Memory B cell (primary cell): Measurements from ENCODE around the gene MALT1.

ENCODE experiments used
- ATAC-seq: fragments of 150-1000 bp; cut with Tn5 transposase; 2 replicates; pipeline ENCODE4 v1.10.0; 2021; ENCODE audit warnings: low read depth, mild to moderate bottlenecking, moderate library complexity
- DNase-seq, 2 donors: peaks; one replicate each; pipeline ENCODE4 v3.0.0; 2022; ENCODE audit warnings: low spot score in 2 of 2
- H3K27ac Mint-ChIP-seq: one replicate; pipeline ENCODE4 v1.8.0; 2022; ENCODE audit warnings: mild to moderate bottlenecking, moderate library complexity, mixed read lengths
- H3K27me3 Mint-ChIP-seq: one replicate; pipeline ENCODE4 v1.8.0; 2022; ENCODE audit warnings: mixed read lengths
- H3K36me3 Mint-ChIP-seq: one replicate; pipeline ENCODE4 v1.8.0; 2022; ENCODE audit warnings: mild to moderate bottlenecking, mixed read lengths
- H3K4me1 Mint-ChIP-seq: one replicate; pipeline ENCODE4 v1.8.0; 2022; ENCODE audit warnings: mixed read lengths
- H3K4me3 Mint-ChIP-seq: one replicate; pipeline ENCODE4 v1.8.0; 2022; ENCODE audit warnings: mild to moderate bottlenecking, moderate library complexity, mixed read lengths
- H3K9me3 Mint-ChIP-seq: one replicate; pipeline ENCODE4 v1.8.0; 2022; ENCODE audit warnings: mixed read lengths

Gene MALT1, protein sequence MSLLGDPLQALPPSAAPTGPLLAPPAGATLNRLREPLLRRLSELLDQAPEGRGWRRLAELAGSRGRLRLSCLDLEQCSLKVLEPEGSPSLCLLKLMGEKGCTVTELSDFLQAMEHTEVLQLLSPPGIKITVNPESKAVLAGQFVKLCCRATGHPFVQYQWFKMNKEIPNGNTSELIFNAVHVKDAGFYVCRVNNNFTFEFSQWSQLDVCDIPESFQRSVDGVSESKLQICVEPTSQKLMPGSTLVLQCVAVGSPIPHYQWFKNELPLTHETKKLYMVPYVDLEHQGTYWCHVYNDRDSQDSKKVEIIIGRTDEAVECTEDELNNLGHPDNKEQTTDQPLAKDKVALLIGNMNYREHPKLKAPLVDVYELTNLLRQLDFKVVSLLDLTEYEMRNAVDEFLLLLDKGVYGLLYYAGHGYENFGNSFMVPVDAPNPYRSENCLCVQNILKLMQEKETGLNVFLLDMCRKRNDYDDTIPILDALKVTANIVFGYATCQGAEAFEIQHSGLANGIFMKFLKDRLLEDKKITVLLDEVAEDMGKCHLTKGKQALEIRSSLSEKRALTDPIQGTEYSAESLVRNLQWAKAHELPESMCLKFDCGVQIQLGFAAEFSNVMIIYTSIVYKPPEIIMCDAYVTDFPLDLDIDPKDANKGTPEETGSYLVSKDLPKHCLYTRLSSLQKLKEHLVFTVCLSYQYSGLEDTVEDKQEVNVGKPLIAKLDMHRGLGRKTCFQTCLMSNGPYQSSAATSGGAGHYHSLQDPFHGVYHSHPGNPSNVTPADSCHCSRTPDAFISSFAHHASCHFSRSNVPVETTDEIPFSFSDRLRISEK

DNA sequence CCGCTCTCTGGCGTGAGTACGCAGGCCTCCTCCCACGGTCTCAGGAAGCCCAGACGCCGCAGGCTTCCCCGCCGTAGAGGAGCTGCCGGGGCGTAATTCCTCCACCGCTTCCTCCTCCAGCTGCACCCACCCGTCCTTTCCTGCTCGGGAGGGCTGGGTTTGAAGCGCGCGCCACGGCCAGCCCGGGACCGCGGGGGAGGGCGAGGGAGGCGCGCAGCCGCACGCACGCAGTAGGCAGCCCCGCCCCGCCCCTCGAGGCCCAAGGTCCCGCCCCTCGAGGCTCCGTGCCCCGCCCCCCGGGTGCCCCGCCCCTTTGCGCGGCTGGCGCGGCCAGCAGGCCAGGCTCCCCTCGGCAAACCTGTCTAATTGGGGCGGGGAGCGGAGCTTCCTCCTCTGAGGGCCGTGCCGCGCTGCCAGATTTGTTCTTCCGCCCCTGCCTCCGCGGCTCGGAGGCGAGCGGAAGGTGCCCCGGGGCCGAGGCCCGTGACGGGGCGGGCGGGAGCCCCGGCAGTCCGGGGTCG, at the start of gene MALT1:
Gene MALT1, plus strand, starts transcription at position 355 of the 521 bp plus-strand sequence. CDS start 179 bp downstream, outside the sequence.
- Mint-ChIP-seq H3K4me1 (peaks cover 46% of the 10 kb centered on the region), H3K27ac (peak within 1 kb of the TSS; percentile 95), H3K4me3 (peak within 1 kb of the TSS; percentile 96), H3K9me3 (no peaks in the 10 kb centered on the region), H3K36me3 (peaks cover 16% of the 10 kb centered on the region), H3K27me3 (no peaks in the 10 kb centered on the region)
- DNase-seq (peak; percentile 96 to 97), ATAC-seq (peak; percentile 82)

DNA sequence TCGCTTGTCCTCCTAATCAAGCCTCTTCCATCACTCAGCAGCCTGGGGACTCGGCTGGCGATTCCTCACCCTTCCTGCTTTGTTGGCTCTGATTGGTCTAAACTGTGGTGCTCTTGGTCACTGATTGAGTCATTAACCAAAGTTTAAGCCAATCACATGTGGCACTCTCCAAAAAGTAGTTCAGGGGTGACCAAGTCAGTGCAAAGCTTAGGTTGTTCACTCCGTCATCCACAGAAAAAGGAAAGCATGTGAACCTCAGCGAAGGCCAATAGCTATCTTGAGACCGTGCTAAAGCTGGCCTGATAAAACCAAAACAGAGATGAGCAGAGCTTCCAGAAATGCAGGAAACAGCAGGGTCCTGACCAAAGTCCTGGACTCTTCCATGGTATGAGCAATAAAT, 47.3 kb upstream of the MALT1 start:
- ATAC-seq: no peak
- Mint-ChIP-seq H3K9me3 (no peaks in the 10 kb centered on the region), H3K27ac (no peak overlapping the region), H3K27me3 (no peaks in the 10 kb centered on the region), H3K36me3 (no peaks in the 10 kb centered on the region), H3K4me1 (peaks cover 6% of the 10 kb centered on the region), H3K4me3 (no peak overlapping the region)
- no peak for DNase-seq

DNA sequence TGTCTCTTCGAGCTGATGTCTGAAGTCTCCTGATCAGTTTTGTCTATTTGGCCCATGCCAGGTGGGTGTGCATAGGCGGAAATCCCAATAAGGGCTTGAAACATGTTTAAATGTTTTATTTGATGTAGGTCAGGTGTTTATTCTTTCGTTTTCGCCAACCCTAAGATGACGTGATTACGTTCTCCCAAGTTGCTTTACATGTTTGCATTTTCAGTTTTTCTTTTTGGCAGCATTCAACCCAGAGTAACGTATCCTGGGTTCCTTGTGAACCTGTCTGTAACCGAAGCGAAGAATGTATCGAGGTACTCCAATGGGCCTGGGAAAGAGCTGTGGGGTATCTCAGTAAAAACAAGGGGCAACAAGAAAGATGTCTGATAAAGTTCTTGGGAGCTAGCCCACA, 45.4 kb upstream of the MALT1 start:
- no peak overlapping the region for H3K27ac Mint-ChIP-seq
- peaks cover 6% of the 10 kb centered on the region for H3K4me1 Mint-ChIP-seq
- H3K27me3 Mint-ChIP-seq: no peaks in the 10 kb centered on the region
- ATAC-seq: no peak
- H3K9me3 Mint-ChIP-seq: no peaks in the 10 kb centered on the region
- no peaks in the 10 kb centered on the region for H3K36me3 Mint-ChIP-seq
- no peak for DNase-seq
- H3K4me3 Mint-ChIP-seq: no peak overlapping the region

DNA sequence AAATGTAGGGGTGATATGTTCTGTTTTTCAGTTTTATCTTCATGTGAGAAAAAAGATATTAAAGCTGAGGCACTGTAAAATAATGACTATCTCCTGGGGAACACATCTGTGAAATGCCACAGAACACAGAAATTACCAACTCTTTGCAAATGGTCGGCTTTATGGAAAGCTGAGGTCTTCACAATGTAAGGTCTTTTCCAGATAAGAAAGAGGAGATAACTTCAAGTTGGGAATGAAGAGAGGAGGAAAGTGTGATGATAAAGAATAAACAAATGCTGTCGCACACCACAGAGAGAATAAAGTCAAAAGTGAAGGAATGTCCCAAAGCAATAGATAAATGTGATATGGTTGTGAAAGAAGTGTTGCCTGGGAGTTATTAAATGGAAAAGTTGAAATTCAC, 41.2 kb upstream of the MALT1 start:
- Mint-ChIP-seq H3K36me3 (no peaks in the 10 kb centered on the region), H3K9me3 (no peaks in the 10 kb centered on the region), H3K27ac (no peak overlapping the region), H3K27me3 (no peaks in the 10 kb centered on the region), H3K4me1 (peaks cover 3% of the 10 kb centered on the region), H3K4me3 (no peak overlapping the region)
- ATAC-seq (no peak), DNase-seq (no peak)

DNA sequence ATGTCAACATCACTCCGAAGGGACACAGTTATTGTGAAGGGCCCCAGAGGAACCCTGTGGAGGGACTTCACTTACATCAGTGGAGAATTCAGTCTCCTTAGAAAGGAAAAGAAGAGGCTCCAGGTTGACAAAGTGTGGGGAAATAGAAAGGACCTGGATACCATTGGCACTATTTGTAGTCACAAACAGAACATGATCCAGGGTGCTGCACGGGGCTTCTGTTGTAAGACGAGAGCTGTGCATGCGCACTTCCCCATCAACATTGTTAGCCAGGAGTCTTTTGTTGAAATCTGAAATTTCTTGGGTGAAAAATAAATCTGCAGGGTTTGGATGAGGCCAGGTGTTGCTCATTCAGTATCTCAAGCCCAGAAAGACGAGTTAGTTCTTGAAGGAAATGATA, 40.0 kb upstream of the MALT1 start:
- Mint-ChIP-seq H3K9me3 (no peaks in the 10 kb centered on the region), H3K27me3 (no peaks in the 10 kb centered on the region), H3K4me1 (peaks cover 5% of the 10 kb centered on the region), H3K36me3 (no peaks in the 10 kb centered on the region), H3K27ac (no peak overlapping the region), H3K4me3 (no peak overlapping the region)
- ATAC-seq (no peak), DNase-seq (no peak)

DNA sequence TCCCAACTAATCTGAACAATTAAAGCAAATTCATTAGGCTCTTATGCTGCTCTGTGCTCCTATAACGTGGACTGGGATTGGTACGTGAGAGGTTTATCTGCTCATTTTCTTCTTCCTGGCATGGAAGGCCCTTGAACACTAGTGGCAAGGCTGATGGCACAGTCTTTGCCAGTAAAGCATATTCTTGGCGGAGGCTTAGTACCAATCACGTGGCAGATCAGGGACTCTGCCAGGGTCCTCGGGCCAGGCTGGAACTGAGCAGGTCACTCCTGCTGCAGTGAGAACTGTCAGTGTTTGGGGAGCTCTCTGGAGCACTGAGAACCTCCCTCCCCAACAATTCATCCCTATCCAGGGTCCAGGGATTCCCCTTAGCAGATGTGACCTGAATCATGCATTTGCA, 38.7 kb upstream of the MALT1 start:
- H3K36me3 Mint-ChIP-seq: no peaks in the 10 kb centered on the region
- DNase-seq (no peak), ATAC-seq (no peak)
- no peak overlapping the region for H3K4me3 Mint-ChIP-seq
- no peak overlapping the region for H3K27ac Mint-ChIP-seq
- no peaks in the 10 kb centered on the region for H3K9me3 Mint-ChIP-seq
- H3K4me1 Mint-ChIP-seq: peaks cover 6% of the 10 kb centered on the region
- H3K27me3 Mint-ChIP-seq: no peaks in the 10 kb centered on the region

DNA sequence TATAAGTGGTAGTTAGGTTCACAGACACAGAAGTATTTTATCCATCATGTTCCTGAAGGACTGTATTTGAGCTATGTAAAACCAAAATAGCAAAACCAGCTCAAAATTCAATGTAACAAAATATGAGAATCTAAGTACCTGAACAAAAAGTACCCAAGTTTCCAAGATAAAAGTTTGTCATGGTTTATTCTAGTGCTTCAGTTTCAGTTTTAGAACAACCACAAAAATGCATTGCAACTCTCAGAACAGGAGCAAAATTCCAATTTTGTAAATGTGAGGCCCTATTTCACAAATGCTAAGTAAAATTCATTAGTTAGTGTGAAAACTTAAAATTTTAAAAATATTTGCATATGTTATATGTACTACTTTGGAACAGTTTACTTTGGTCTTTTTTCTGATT, 37.4 kb upstream of the MALT1 start:
- H3K27ac Mint-ChIP-seq: no peak overlapping the region
- peaks cover 18% of the 10 kb centered on the region for H3K4me1 Mint-ChIP-seq
- no peaks in the 10 kb centered on the region for H3K36me3 Mint-ChIP-seq

DNA sequence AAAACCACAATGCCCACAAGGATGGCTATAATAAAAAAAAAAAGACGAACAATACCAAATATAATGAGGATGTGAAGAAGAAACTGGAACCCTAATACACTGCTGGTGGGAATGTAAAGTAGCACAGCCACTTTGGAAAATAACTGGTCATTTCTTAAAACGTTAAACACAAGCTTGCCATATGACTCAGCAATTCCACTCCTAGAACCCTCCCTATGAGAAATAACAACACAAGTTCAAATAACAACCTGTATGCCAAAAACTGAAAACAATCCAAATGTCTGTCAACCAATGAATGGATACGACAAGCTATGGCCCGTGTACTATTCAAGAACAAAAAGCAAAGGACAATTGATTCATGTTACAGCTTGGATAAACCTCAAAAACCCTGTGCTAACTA, 35.4 kb upstream of the MALT1 start:
- DNase-seq (no peak), ATAC-seq (no peak)
- Mint-ChIP-seq H3K4me1 (peaks cover 26% of the 10 kb centered on the region), H3K27ac (no peak overlapping the region), H3K4me3 (no peak overlapping the region), H3K9me3 (no peaks in the 10 kb centered on the region), H3K27me3 (no peaks in the 10 kb centered on the region), H3K36me3 (no peaks in the 10 kb centered on the region)

More for the DNA sequence above, 37.4 kb upstream of the MALT1 start:
- no peaks in the 10 kb centered on the region for H3K27me3 Mint-ChIP-seq
- DNase-seq: no peak
- no peaks in the 10 kb centered on the region for H3K9me3 Mint-ChIP-seq
- H3K4me3 Mint-ChIP-seq: no peak overlapping the region
- ATAC-seq: no peak

DNA sequence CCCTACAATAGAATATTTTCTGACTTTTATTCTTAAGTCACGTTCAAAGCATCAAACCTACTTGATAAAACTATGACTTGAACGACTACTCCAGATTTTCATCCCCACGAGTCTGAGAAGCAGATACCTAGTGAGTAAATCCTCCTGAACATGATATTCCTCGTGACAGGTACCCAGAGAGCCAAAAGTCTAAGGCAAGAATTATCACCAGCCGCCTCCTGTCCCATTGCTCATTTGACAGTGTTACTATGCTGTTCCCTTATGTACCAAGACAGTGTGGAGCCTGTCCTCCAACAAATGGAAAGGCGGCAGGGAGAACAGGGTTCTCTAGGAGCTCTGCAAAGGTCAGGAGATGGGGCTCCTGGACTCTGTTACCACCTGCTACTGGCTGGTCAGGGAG, 34.1 kb upstream of the MALT1 start:
- no peak overlapping the region for H3K27ac Mint-ChIP-seq
- no peak overlapping the region for H3K4me3 Mint-ChIP-seq
- no peaks in the 10 kb centered on the region for H3K27me3 Mint-ChIP-seq
- H3K4me1 Mint-ChIP-seq: peaks cover 23% of the 10 kb centered on the region
- ATAC-seq (no peak), DNase-seq (no peak)
- no peaks in the 10 kb centered on the region for H3K36me3 Mint-ChIP-seq
- no peaks in the 10 kb centered on the region for H3K9me3 Mint-ChIP-seq

DNA sequence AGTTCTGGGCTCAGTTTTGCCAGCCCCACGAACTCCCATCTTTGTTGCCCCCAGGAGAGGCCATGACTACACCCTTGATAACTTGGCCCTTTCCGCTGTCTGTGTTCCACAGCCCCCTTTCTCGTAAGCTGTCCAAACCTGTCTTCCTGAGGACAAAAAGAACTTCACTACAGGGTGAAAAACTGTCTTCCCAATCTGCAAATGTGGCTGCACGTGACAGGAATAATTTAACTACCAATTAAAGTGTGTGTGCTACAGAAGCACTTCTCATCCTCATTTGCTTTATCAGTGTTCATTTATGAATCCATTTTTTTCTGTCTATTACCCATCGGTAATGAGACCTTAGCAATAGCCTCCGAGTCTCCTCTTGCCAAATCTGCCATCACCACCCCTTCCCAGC, 33.3 kb upstream of the MALT1 start:
- no peaks in the 10 kb centered on the region for H3K36me3 Mint-ChIP-seq
- H3K27ac Mint-ChIP-seq: peak overlapping the region; percentile 9
- H3K27me3 Mint-ChIP-seq: no peaks in the 10 kb centered on the region
- DNase-seq (no peak), ATAC-seq (no peak)
- H3K4me3 Mint-ChIP-seq: peak overlapping the region; percentile 52
- H3K4me1 Mint-ChIP-seq: peaks cover 23% of the 10 kb centered on the region
- no peaks in the 10 kb centered on the region for H3K9me3 Mint-ChIP-seq

DNA sequence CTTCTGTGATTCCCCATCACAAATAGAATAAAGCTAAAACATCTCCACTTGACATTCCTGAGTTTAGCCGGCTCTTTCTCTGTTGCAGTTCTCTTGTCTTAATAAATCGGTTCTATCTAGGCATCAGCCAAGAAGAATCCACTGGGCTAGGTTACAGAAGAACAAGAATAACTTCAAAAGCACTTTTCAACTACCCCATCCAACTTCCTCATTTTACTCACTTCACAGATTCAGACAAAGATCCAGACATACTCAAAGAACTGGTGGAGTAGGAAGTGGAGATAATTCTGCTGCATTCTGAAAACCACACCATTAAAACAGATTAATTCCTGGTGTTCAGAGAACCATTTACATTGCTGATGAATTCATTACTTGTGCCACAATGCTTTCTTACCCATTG, 32.8 kb upstream of the MALT1 start:
- Mint-ChIP-seq H3K27me3 (no peaks in the 10 kb centered on the region), H3K4me3 (peak overlapping the region; percentile 52), H3K9me3 (no peaks in the 10 kb centered on the region), H3K36me3 (no peaks in the 10 kb centered on the region), H3K27ac (peak overlapping the region; percentile 9), H3K4me1 (peaks cover 23% of the 10 kb centered on the region)
- ATAC-seq: peak; percentile 90
- peak in 1 of 2 donors; percentile 28 for DNase-seq

DNA sequence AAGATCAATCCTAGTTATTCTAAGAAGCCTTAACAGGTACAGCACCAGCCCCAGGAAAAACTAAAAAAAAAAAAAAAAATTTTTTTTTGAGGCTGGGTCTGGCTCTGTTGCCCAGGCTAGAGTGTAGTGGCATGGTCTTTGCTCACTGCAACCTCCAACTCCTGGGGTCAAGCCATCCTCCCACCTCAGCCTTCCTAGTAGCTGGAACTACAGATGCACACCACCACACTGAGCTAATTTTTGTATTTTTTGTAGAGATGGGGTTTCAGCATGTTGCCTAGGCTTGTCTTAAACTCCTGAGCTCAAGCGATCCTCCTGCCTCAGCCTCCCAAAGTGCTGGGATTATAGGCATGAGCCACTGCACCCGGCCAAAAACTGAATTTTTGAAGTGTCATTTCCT, 32.0 kb upstream of the MALT1 start:
- Mint-ChIP-seq H3K27ac (no peak overlapping the region), H3K4me1 (peaks cover 23% of the 10 kb centered on the region), H3K4me3 (no peak overlapping the region), H3K9me3 (no peaks in the 10 kb centered on the region), H3K36me3 (no peaks in the 10 kb centered on the region), H3K27me3 (no peaks in the 10 kb centered on the region)
- DNase-seq (no peak), ATAC-seq (no peak)

DNA sequence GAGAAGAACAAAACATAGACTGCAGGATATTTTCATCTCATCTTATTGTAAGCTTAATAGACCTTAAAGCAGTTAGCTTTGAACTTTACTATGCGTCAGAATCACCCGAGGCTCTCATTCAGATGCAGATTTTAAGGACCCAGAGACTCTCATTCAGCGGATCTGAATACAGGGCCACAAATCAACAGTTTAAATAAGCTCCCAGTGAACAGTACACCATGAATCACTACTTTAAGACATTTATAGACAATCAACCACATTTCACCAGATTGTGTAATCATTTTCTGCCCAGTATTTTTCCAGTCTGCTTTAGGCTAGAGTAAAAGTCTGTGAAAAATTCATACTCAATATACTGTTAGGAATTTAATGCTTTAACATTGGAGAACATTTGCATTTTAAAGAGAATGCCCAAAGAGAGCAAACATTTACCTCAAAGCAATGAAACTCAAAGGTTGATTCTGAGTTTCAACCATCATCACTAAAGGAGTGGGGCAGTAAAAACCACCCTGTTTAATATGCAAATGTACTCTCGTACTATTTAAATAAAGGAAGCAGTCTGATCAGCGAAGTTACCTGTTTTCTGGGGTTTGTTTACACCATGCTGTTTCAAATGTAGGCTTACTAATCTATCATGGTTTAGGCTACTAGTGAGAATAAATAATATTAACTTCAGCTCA, 31.4 kb upstream of the MALT1 start:
- no peaks in the 10 kb centered on the region for H3K9me3 Mint-ChIP-seq
- no peaks in the 10 kb centered on the region for H3K27me3 Mint-ChIP-seq
- no peak overlapping the region for H3K4me3 Mint-ChIP-seq
- ATAC-seq (peak; percentile 80), DNase-seq (no peak)
- H3K36me3 Mint-ChIP-seq: no peaks in the 10 kb centered on the region
- H3K4me1 Mint-ChIP-seq: peaks cover 23% of the 10 kb centered on the region
- peak overlapping the region; percentile 29 for H3K27ac Mint-ChIP-seq

DNA sequence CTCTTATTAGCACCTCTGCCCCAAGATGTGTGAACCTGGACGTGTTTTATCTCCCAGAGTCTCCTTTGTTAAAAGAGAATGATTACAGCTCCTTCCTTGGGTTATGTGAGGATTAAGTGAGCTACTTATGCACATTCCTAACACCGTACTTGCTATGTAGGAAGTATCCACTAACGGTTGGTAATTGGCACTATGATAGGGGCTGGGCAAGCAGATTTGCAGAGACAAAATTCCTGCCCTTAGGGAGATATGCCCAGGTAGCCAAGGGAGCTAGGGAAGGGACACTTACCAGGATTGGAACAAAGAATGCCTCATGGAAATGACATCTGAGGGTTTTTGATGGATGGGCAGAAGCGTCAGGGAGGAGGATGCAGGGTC, 30.8 kb upstream of the MALT1 start:
- no peaks in the 10 kb centered on the region for H3K9me3 Mint-ChIP-seq
- no peaks in the 10 kb centered on the region for H3K27me3 Mint-ChIP-seq
- H3K4me3 Mint-ChIP-seq: no peak overlapping the region
- H3K27ac Mint-ChIP-seq: no peak overlapping the region
- H3K36me3 Mint-ChIP-seq: no peaks in the 10 kb centered on the region
- DNase-seq (no peak), ATAC-seq (no peak)
- peaks cover 23% of the 10 kb centered on the region for H3K4me1 Mint-ChIP-seq
